ENCODE data around the gene GAPDH.

Gene GAPDH

GRCh38 chr12:6562881-6563280 lies 28.6 kb downstream of the GAPDH start:
- DNase-seq (ENCODE audit: extremely low spot score): no peak
- CTCF ChIA-PET: interaction anchor here (0.7 to 20.9 kb wide), 15 partner anchors 11 to 328 kb away, joined by 3 to 280 read pairs (median 3); partner anchors contain the start of genes GAPDH and LPAR5

GRCh38 chr12:6563448-6564050 lies 29.2 kb downstream of the GAPDH start:
- POLR2A ChIA-PET: no interaction called here
- DNase-seq (ENCODE audit: extremely low spot score): peak; percentile 71
- TF ChIP-seq, protein P1, sequence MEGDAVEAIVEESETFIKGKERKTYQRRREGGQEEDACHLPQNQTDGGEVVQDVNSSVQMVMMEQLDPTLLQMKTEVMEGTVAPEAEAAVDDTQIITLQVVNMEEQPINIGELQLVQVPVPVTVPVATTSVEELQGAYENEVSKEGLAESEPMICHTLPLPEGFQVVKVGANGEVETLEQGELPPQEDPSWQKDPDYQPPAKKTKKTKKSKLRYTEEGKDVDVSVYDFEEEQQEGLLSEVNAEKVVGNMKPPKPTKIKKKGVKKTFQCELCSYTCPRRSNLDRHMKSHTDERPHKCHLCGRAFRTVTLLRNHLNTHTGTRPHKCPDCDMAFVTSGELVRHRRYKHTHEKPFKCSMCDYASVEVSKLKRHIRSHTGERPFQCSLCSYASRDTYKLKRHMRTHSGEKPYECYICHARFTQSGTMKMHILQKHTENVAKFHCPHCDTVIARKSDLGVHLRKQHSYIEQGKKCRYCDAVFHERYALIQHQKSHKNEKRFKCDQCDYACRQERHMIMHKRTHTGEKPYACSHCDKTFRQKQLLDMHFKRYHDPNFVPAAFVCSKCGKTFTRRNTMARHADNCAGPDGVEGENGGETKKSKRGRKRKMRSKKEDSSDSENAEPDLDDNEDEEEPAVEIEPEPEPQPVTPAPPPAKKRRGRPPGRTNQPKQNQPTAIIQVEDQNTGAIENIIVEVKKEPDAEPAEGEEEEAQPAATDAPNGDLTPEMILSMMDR (IDR thresholded peaks at IDR 0.05; ENCODE audit: control extremely low read depth, extremely low read depth, low read depth, missing control alignments): peak; percentile 74
- CTCF ChIA-PET: interaction anchor here (0.6 to 20.9 kb wide), 19 partner anchors 12 to 328 kb away, joined by 3 to 280 read pairs (median 4); partner anchors contain the start of genes GAPDH and LPAR5

More at GRCh38 chr12:6562881-6563280, 28.6 kb downstream of the GAPDH start:
- POLR2A ChIA-PET: no interaction called here
- TF ChIP-seq, protein P1 (IDR thresholded peaks at IDR 0.05; ENCODE audit: control extremely low read depth, extremely low read depth, low read depth, missing control alignments): no peak

- DNase-seq (ENCODE audit: extremely low spot score): no peak
- CTCF ChIA-PET: interaction anchor here (1.4 to 20.9 kb wide), 5 partner anchors 9 to 28 kb away, joined by 6 to 280 read pairs (median 23); partner anchors contain the start of gene GAPDH
- TF ChIP-seq, protein P1 (IDR thresholded peaks at IDR 0.05; ENCODE audit: control extremely low read depth, extremely low read depth, low read depth, missing control alignments): no peak
- POLR2A ChIA-PET: no interaction called here
Measured at GRCh38 chr12:6567112-6567670, 32.9 kb downstream of the GAPDH start.

DNA sequence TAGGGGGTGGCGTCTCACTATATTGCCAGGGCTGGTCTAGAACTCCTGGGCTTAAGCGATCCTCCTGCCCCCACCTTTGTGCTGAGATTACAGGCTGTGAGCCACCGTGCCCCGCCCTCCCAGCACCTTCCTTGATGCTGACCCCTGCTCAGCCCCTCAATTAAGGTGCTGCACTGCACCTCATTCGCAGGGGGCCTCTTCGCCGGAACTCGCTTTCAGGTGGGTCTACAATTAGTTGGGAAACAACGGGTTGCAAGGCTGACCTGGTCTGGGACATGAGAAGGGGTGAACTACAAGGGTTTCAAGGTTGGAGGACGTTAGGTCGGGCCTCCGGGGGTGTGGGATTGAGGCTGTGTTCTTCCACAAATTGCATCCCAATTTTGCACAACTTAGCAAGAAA lies 35.0 kb downstream of the GAPDH start:
- CTCF ChIA-PET: interaction anchor here (3.7 to 20.9 kb wide), 2 partner anchors 12 to 30 kb away, joined by 23 to 280 read pairs; partner anchors contain the start of gene GAPDH
- POLR2A ChIA-PET: interaction anchor here (0.7 kb wide), 1 partner anchor 1476 kb away, joined by 3 read pairs; no protein-coding TSS in a partner anchor
- TF ChIP-seq, protein P1 (IDR thresholded peaks at IDR 0.05; ENCODE audit: control extremely low read depth, extremely low read depth, low read depth, missing control alignments): no peak
- no peak for DNase-seq (ENCODE audit: extremely low spot score)

- ChIA-PET CTCF (interaction anchor here (1.0 to 2.7 kb wide), 11 partner anchors 10 to 197 kb away, joined by 3 to 13 read pairs (median 6); no protein-coding TSS in a partner anchor), POLR2A (no interaction called here)
- TF ChIP-seq, protein P1 (IDR thresholded peaks at IDR 0.05; ENCODE audit: control extremely low read depth, extremely low read depth, low read depth, missing control alignments): no peak
- no peak for DNase-seq (ENCODE audit: extremely low spot score)
Measured at GRCh38 chr12:6569786-6570185, 35.5 kb downstream of the GAPDH start.

- TF ChIP-seq, protein P1 (IDR thresholded peaks at IDR 0.05; ENCODE audit: control extremely low read depth, extremely low read depth, low read depth, missing control alignments): peak; percentile 77
- DNase-seq (ENCODE audit: extremely low spot score): peak; percentile 60
- CTCF ChIA-PET: interaction anchor here (0.7 to 2.7 kb wide), 16 partner anchors 11 to 196 kb away, joined by 3 to 13 read pairs (median 4); no protein-coding TSS in a partner anchor
- POLR2A ChIA-PET: interaction anchor here (0.5 kb wide), 1 partner anchor 1366 kb away, joined by 3 read pairs; no protein-coding TSS in a partner anchor
Measured at GRCh38 chr12:6570264-6570887, 36.1 kb downstream of the GAPDH start.
